ENCODE measurements around the gene CAV3.

GRCh38 chr3:8712908-8713255, 20.7 kb upstream of the CAV3 start:
- TF ChIP-seq POLR2A (IDR thresholded peaks at IDR 0.05) (no peak), CTCF (IDR thresholded peaks at IDR 0.05) (no peak)

Measured in breast epithelium (tissue), 3 donors.